Common myeloid progenitor, CD34-positive (primary cell): Measurements from ENCODE around the gene CD209.

Experiments
- CTCF ChIA-PET: fragments of 350-600 bp; sonication (Branson Sonifier 250); formaldehyde crosslinking; loops from one replicate; lab custom pipeline; 2021; ENCODE audit warnings: antibody characterized with exemption; lab: Charles Lee
- POLR2A ChIA-PET: fragments of 350-600 bp; sonication (Branson Sonifier 250); formaldehyde crosslinking; loops from one replicate; lab custom pipeline; 2021; ENCODE audit warnings: antibody characterized with exemption; lab: Charles Lee
- DNase-seq, 3 donors: peaks; one replicate each; pipeline versions ENCODE4 v3.0.0 to v3.0.0-alpha.2; 2013
- H3K27ac ChIP-seq, 2 experiments: 1 replicate in 1 of 2; 2 replicates in 1 of 2; pipeline ENCODE4 v1.7.0; 2013; ENCODE audit warnings: inconsistent platforms in 2 of 2, low read length in 2 of 2, mild to moderate bottlenecking in 2 of 2, low read depth in 1 of 2, moderate library complexity in 1 of 2; ENCODE audit not compliant: severe bottlenecking in 2 of 2, insufficient read depth in 1 of 2, poor library complexity in 1 of 2
- H3K27me3 ChIP-seq, 5 experiments: replicated peaks in 2 of 5; 1 replicate in 3 of 5; 2 replicates in 2 of 5; pipeline versions ENCODE4 v1.6.1 to v1.7.0; 2013; ENCODE audit warnings: low read length in 4 of 5, mild to moderate bottlenecking in 2 of 5, moderate library complexity in 2 of 5, inconsistent platforms in 1 of 5; ENCODE audit not compliant: insufficient read depth in 5 of 5, control insufficient read depth in 4 of 5
- H3K36me3 ChIP-seq, 4 experiments: 1 replicate in 2 of 4; 2 replicates in 2 of 4; pipeline versions ENCODE4 v1.6.1 to v1.7.0; 2013; ENCODE audit warnings: low read length in 3 of 4, control low read depth in 1 of 4, mild to moderate bottlenecking in 1 of 4; ENCODE audit not compliant: control insufficient read depth in 4 of 4, insufficient read depth in 4 of 4
- H3K4me1 ChIP-seq, 4 experiments: 1 replicate in 3 of 4; 2 replicates in 1 of 4; pipeline versions ENCODE4 v1.6.1 to v1.7.1; 2013; ENCODE audit warnings: low read length in 3 of 4, mild to moderate bottlenecking in 3 of 4, control low read depth in 1 of 4, inconsistent platforms in 1 of 4, moderate library complexity in 1 of 4; ENCODE audit not compliant: control insufficient read depth in 4 of 4, insufficient read depth in 4 of 4; ENCODE audit errors: control extremely low read depth in 1 of 4
- H3K4me3 ChIP-seq, 7 experiments: 1 replicate in 4 of 7; 2 replicates in 3 of 7; pipeline versions ENCODE4 v1.5.1 to v1.7.0; 2013; ENCODE audit warnings: mild to moderate bottlenecking in 7 of 7, low read length in 6 of 7, moderate library complexity in 6 of 7, inconsistent platforms in 2 of 7, low read depth in 2 of 7, control low read depth in 1 of 7; ENCODE audit not compliant: insufficient read depth in 4 of 7, control insufficient read depth in 1 of 7; ENCODE audit errors: extremely low read depth in 1 of 7
- H3K9me3 ChIP-seq, 5 experiments: 1 replicate in 4 of 5; 2 replicates in 1 of 5; pipeline versions ENCODE4 v1.6.1 to v1.7.1; 2013; ENCODE audit warnings: low read length in 4 of 5, mild to moderate bottlenecking in 2 of 5, inconsistent platforms in 1 of 5, low read depth in 1 of 5, moderate library complexity in 1 of 5; ENCODE audit not compliant: control insufficient read depth in 4 of 5, insufficient read depth in 2 of 5; ENCODE audit errors: control extremely low read depth in 1 of 5
- WGBS: methylation state at CpG from one replicate; pipeline ENCODE4 v1.1.5; 2013; ENCODE audit not compliant: insufficient coverage; 5-methylcytosine and 5-hydroxymethylcytosine counted together

CD209 gene

GRCh38 chr19:7789447-7789846 lies 42.1 kb upstream of the CD209 start:
- peak in 2 of 3 donors; percentile 25 to 44 for DNase-seq
- Histone ChIP-seq H3K27me3 (peaks cover 3 to 48% (median 22%) of the 10 kb centered on the region in 5 experiments), H3K36me3 (no peaks in the 10 kb centered on the region), H3K27ac (no peak overlapping the region), H3K4me3 (peak overlapping the region in 1 of 7 experiments; percentile 33), H3K4me1 (peaks cover 0 to 14% (median 7%) of the 10 kb centered on the region in 4 experiments), H3K9me3 (peaks cover 0 to 3% (median 2%) of the 10 kb centered on the region in 5 experiments)
- ChIA-PET CTCF (no interaction called here), POLR2A (no interaction called here)
- 10% methylated on average over 14 of the region's 31 CpGs for WGBS

- ChIA-PET POLR2A (no interaction called here), CTCF (interaction anchor here (0.5 kb wide), 1 partner anchor 1134 kb away, joined by 3 read pairs; no protein-coding TSS in a partner anchor)
- H3K27ac ChIP-seq = no peak overlapping the region
- peaks cover 0 to 14% (median 7%) of the 10 kb centered on the region in 4 experiments for H3K4me1 ChIP-seq
- H3K36me3 ChIP-seq = no peaks in the 10 kb centered on the region
- peaks cover 3 to 52% (median 27%) of the 10 kb centered on the region in 5 experiments for H3K27me3 ChIP-seq
- DNase-seq = no peak
- H3K9me3 ChIP-seq = peaks cover 0 to 3% (median 2%) of the 10 kb centered on the region in 5 experiments
- peak overlapping the region in 2 of 7 experiments; percentile 24 to 33 for H3K4me3 ChIP-seq
- WGBS = 1% methylated on average over 14 of the region's 23 CpGs
Observed at GRCh38 chr19:7788933-7789323, 41.6 kb upstream of the CD209 start.

- H3K4me1 ChIP-seq = peaks cover 0 to 14% (median 7%) of the 10 kb centered on the region in 4 experiments
- 5% methylated on average over 67 of the region's 67 CpGs for WGBS
- POLR2A ChIA-PET = no interaction called here
- no peaks in the 10 kb centered on the region for H3K36me3 ChIP-seq
- peaks cover under 1 to 3% (median 2%) of the 10 kb centered on the region in 5 experiments for H3K9me3 ChIP-seq
- peak overlapping the region in 1 of 7 experiments; percentile 33 for H3K4me3 ChIP-seq
- peaks cover 3 to 57% (median 30%) of the 10 kb centered on the region in 5 experiments for H3K27me3 ChIP-seq
- CTCF ChIA-PET = interaction anchor here (0.5 kb wide), 1 partner anchor 1134 kb away, joined by 3 read pairs; no protein-coding TSS in a partner anchor
- no peak overlapping the region for H3K27ac ChIP-seq
- DNase-seq = peak in 2 of 3 donors; percentile 20 to 49
Observed at GRCh38 chr19:7788178-7788932, 41.0 kb upstream of the CD209 start.

- WGBS = 13% methylated on average over 19 of the region's 22 CpGs
- ChIA-PET POLR2A (interaction anchor here (0.6 kb wide), 1 partner anchor 635 kb away, joined by 3 read pairs; no protein-coding TSS in a partner anchor), CTCF (interaction anchor here (0.6 kb wide), 1 partner anchor 219 kb away, joined by 4 read pairs; no protein-coding TSS in a partner anchor)
- Histone ChIP-seq H3K27me3 (peaks cover 3 to 59% (median 30%) of the 10 kb centered on the region in 5 experiments), H3K9me3 (peaks cover 0 to 3% (median 2%) of the 10 kb centered on the region in 5 experiments), H3K36me3 (no peaks in the 10 kb centered on the region), H3K4me3 (no peak overlapping the region), H3K4me1 (peaks cover 0 to 14% (median 7%) of the 10 kb centered on the region in 4 experiments), H3K27ac (no peak overlapping the region)
- DNase-seq = no peak
Observed at GRCh38 chr19:7787602-7788177, 40.4 kb upstream of the CD209 start.

- 44% methylated on average over 8 of the region's 10 CpGs for whole genome bisulfite sequencing
- H3K9me3 ChIP-seq = peaks cover 0 to 3% (median 2%) of the 10 kb centered on the region in 5 experiments
- peaks cover 3 to 59% (median 30%) of the 10 kb centered on the region in 5 experiments for H3K27me3 ChIP-seq
- no peak overlapping the region for H3K4me3 ChIP-seq
- ChIA-PET POLR2A (interaction anchor here (0.6 kb wide), 1 partner anchor 635 kb away, joined by 3 read pairs; no protein-coding TSS in a partner anchor), CTCF (interaction anchor here (0.6 to 0.9 kb wide), 2 partner anchors 14 to 219 kb away, joined by 3 to 4 read pairs; no protein-coding TSS in a partner anchor)
- no peaks in the 10 kb centered on the region for H3K36me3 ChIP-seq
- no peak for DNase-seq
- H3K4me1 ChIP-seq = peaks cover 0 to 14% (median 7%) of the 10 kb centered on the region in 4 experiments
- H3K27ac ChIP-seq = no peak overlapping the region
Observed at GRCh38 chr19:7787141-7787540, 39.8 kb upstream of the CD209 start.

GRCh38 chr19:7784856-7785255 lies 37.5 kb upstream of the CD209 start:
- Histone ChIP-seq H3K4me1 (peaks cover 0 to 14% (median 7%) of the 10 kb centered on the region in 4 experiments), H3K27me3 (peaks cover 3 to 62% (median 28%) of the 10 kb centered on the region in 5 experiments), H3K9me3 (peaks cover 0 to 5% (median 3%) of the 10 kb centered on the region in 5 experiments), H3K36me3 (no peaks in the 10 kb centered on the region), H3K27ac (no peak overlapping the region), H3K4me3 (no peak overlapping the region)
- DNase-seq = no peak
- POLR2A ChIA-PET = interaction anchor here (0.7 kb wide), 1 partner anchor 11 kb away, joined by 4 read pairs; no protein-coding TSS in a partner anchor
- CTCF ChIA-PET = no interaction called here
